Activated naive CD8-positive, alpha-beta T cell (primary cell): ENCODE results near the gene SERPINB4.
"Not testable (repeated sequence)": the region's sequence is repeated elsewhere in the genome, so short reads cannot be mapped to it uniquely, and the experiment has no call there.

Experiments
- H3K27ac Mint-ChIP-seq: one replicate; pipeline ENCODE4 v1.8.0; 2021; ENCODE audit warnings: mixed read lengths
- H3K27me3 Mint-ChIP-seq: one replicate; pipeline ENCODE4 v1.8.0; 2021; ENCODE audit warnings: mixed read lengths
- H3K36me3 Mint-ChIP-seq: one replicate; pipeline ENCODE4 v1.8.0; 2021; ENCODE audit warnings: mixed read lengths
- H3K4me1 Mint-ChIP-seq: one replicate; pipeline ENCODE4 v1.8.0; 2021; ENCODE audit warnings: low read depth, mixed read lengths
- H3K4me3 Mint-ChIP-seq: one replicate; pipeline ENCODE4 v1.8.0; 2021; ENCODE audit warnings: mild to moderate bottlenecking, mixed read lengths
- H3K9me3 Mint-ChIP-seq: one replicate; pipeline ENCODE4 v1.8.0; 2021; ENCODE audit warnings: low read depth, mixed read lengths

Gene SERPINB4

DNA sequence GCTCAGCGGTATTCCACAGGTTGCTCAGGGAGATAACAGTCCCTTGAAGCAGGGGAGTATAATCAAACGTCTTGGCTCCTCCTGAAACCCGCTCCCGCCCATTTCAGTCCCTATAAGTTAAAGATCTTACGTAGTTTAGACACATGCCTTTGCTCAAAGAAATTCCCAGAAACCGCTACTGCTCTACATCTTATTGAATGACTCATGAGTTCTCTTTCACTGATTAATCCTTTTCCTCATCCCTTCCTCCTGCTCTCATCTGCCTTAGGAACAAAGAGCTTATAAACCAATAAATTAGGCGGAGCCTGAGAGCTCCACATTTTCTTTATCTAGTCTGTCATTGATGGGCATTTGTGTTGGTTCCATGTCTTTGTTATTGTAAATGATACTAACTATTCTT lies 4.2 kb upstream of the SERPINB4 start:
- H3K4me3 Mint-ChIP-seq = no peak overlapping the region

DNA sequence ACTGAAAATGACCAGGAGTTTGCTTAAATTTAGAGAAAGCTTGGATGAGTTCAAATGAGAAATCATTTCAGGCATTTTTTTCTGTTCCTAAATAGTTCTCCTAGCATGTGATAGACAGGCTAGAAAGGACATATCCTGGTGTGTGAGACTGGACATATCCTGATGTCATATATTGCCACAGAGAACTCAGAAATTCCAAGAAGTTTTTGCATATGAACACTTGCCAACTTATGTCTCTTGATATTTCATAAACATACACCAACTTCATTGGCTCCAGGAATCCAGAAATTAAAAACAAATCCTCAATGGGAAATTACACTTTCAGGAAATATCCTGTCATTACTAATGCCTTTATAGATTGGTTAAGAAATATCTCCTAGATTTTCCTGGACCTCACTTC lies 2.9 kb upstream of the SERPINB4 start:
- no peak overlapping the region for H3K27ac Mint-ChIP-seq
- no peaks in the 10 kb centered on the region for H3K9me3 Mint-ChIP-seq
- no peaks in the 10 kb centered on the region for H3K36me3 Mint-ChIP-seq
- H3K4me1 Mint-ChIP-seq = no peaks in the 10 kb centered on the region
- H3K4me3 Mint-ChIP-seq = no peak overlapping the region
- H3K27me3 Mint-ChIP-seq = peaks cover 2% of the 10 kb centered on the region

More for the DNA sequence above, 4.2 kb upstream of the SERPINB4 start:
- peaks cover 3% of the 10 kb centered on the region for H3K27me3 Mint-ChIP-seq
- H3K4me1 Mint-ChIP-seq = no peaks in the 10 kb centered on the region
- no peaks in the 10 kb centered on the region for H3K36me3 Mint-ChIP-seq
- H3K27ac Mint-ChIP-seq = no peak overlapping the region
- no peaks in the 10 kb centered on the region for H3K9me3 Mint-ChIP-seq

DNA sequence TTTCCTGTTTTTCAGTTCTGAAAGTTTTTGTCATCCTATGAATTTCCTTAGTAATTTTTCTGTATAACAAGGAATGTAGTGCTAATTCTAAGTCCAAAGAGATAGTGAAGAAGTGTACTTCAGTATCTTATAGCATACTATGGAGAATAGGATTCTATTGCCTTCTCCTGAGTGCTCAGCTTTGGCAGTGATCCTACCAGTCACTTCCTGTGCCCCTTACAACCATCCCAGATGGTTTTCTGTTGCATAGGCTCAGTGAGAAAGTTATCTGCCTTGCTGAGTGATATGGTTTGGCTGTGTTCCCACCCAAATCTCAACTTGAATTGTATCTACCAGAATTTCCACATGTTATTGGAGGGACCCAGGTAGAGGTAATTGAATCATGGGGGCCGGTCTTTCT lies 638 bp upstream of the SERPINB4 start:
- H3K9me3 Mint-ChIP-seq = not testable (repeated sequence)

DNA sequence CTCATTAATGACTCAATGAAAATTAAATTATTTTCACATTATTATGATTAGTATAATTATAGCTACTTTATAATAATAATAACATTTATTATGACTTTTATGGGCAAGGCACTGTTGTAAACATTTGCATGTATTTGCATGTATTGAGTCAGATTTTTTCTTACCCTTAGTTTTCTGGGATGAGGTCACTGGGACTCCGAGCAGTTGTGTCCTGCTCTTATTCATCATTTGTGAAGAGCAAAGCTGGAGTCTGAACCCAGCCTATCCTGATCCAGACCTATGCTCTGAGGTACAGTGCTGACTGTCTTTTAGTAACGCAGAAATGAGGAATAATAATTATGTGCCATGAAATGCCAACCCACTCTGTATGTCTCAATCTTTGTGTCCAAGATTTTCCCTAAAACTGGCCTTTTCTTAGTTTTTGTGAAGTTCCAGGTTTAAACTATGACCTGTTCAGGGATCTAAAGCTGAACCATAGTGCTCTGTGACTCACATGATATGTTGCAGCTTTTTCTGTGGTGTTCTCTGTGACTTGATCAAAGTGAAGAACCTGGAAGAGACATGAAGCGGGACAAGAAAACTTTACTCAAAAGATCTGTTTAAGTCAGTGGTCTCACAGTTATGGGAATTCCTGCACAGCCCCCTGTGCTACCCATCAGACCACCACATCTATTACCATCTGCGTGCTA lies 1.2 kb downstream of the SERPINB4 start:
- not testable (repeated sequence) for H3K4me3 Mint-ChIP-seq, H3K27ac Mint-ChIP-seq, H3K9me3 Mint-ChIP-seq, H3K36me3 Mint-ChIP-seq, H3K27me3 Mint-ChIP-seq, H3K4me1 Mint-ChIP-seq

More for the DNA sequence above, 638 bp upstream of the SERPINB4 start:
- H3K27ac Mint-ChIP-seq, H3K4me1 Mint-ChIP-seq, H3K36me3 Mint-ChIP-seq, H3K4me3 Mint-ChIP-seq, H3K27me3 Mint-ChIP-seq: not testable (repeated sequence)

DNA sequence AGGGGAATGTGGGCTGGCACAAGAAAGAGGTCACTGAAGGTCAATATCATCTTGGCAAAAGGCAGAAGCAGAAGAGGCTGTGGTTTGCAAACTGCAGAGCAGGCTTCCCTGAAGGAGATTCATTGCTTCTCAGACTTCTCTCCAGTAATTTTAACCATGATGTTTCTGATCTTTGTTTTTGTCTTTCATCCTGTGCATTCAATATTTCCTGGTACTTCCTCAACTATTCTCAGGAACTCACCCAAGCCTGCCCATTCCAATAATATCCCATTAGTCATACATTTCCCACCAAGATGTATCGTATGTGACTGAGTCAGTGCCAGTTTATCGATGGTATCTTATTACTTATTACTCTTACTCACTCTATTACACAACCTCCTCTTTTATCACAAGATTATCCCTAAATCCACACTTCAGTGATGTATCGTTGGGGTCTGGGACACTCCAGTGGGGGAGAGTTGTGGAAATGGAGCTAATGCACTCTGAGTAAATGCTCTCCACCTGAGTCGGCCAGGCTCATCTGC lies 2.8 kb downstream of the SERPINB4 start:
- not testable (repeated sequence) for H3K36me3 Mint-ChIP-seq, H3K9me3 Mint-ChIP-seq, H3K4me1 Mint-ChIP-seq, H3K4me3 Mint-ChIP-seq, H3K27ac Mint-ChIP-seq, H3K27me3 Mint-ChIP-seq

DNA sequence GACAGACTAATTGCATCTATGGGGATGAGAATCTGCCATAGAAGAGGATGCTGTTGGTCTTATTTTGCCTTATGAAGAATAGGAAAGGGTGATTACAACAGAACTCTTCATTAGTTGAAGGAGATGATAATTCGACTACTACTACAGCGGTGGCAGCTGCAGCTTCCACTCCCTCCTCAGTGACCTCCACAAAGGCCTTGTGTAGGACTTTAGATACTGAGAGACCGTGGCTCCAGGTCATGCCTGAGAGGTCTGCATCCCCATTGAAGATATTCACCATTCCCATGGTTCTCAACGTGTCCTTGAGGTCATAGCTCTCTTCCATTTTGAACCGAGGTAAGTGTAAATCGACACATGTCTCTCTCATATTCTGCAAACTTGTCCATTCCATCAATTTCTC lies 6.4 kb downstream of the SERPINB4 start:
- Mint-ChIP-seq H3K4me3 (no peak overlapping the region), H3K27me3 (no peaks in the 10 kb centered on the region), H3K36me3 (no peaks in the 10 kb centered on the region), H3K27ac (no peak overlapping the region), H3K9me3 (peaks cover 4% of the 10 kb centered on the region), H3K4me1 (no peaks in the 10 kb centered on the region)

DNA sequence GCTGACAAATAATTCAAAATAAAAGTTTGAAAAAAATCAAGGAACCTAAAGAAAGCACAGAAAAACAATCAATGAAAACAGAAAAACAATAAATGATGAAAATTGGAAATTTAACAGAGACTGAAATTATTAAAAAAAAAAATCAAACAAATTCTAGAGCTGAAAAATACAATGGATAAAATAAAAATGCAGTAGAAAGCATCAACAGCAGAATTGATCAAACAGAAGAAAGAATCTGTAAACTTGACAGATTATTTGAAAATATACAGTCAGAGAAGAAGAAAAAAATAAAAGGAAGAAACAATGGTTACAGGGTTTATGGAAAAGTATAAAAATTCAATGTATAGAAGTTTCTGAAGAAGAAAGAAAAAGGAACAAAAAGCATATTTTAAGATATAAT lies 16.2 kb downstream of the SERPINB4 start:
- Mint-ChIP-seq H3K4me3 (no peak overlapping the region), H3K9me3 (peaks cover 44% of the 10 kb centered on the region), H3K27me3 (peaks cover 1% of the 10 kb centered on the region), H3K27ac (no peak overlapping the region), H3K4me1 (no peaks in the 10 kb centered on the region), H3K36me3 (peaks cover 3% of the 10 kb centered on the region)

DNA sequence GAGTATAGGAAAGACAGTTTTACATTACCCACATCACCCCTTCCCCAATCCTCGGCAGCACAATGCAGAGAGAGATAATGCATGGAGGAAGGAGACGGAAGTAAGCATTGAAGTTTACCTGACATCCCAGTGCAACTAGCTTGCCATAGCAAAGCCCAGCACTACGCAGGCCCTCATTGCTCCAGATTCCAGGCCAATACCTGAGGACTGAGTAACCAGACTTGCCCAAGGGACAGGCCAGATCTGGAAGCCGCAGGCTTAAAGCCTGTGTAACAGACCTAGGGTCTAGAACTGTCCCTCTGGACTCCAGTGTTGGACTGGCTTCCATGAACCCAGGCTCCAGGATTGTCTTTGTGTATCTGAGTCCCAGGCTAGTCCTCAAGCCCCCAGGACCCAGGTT lies 17.6 kb downstream of the SERPINB4 start:
- Mint-ChIP-seq H3K27ac (no peak overlapping the region), H3K9me3 (peaks cover 37% of the 10 kb centered on the region), H3K27me3 (peaks cover 2% of the 10 kb centered on the region)

DNA sequence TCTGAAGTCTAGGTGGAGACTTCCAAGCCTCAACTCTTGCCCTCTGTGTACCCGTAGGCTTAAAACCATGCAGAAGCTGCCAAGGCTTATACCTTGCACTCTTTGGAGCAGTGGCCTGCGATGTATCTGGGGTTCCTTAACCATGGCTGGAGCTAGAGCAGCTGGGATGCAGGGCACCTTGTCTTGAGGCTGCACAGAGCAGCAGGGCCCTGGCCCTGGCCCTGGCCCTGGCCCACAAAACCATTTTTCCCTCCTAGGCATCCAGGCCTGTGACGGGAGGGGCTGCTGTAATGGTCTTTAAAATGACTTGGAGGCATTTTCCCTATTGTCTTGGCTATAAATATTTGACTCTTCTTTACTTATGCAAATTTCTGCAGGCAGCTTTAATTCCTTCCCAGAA lies 19.2 kb downstream of the SERPINB4 start:
- Mint-ChIP-seq H3K4me1 (no peaks in the 10 kb centered on the region), H3K4me3 (no peak overlapping the region), H3K27ac (no peak overlapping the region), H3K36me3 (peaks cover 3% of the 10 kb centered on the region), H3K9me3 (peaks cover 37% of the 10 kb centered on the region), H3K27me3 (peaks cover 2% of the 10 kb centered on the region)

More for the DNA sequence above, 17.6 kb downstream of the SERPINB4 start:
- Mint-ChIP-seq H3K4me3 (no peak overlapping the region), H3K4me1 (no peaks in the 10 kb centered on the region), H3K36me3 (peaks cover 3% of the 10 kb centered on the region)

DNA sequence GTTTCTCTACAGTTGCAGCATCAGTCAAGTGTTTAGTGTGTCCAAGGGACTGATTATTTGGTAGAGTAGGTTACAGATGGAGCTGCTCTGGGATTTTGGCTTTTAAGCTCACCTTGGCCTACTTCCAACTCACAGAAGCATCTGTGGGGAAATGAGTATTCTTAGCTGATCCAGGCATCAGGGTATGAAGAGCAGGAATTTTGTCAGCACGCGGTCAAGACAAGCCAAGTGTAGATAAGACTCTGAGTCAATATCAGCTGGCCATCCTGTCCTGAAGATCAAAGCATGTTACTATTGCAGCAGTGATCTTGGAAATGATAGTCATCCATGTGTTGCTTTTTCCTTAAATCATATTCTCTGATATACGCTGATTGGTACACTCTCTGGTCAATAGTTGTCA lies 24.4 kb downstream of the SERPINB4 start:
- Mint-ChIP-seq H3K27ac (no peak overlapping the region), H3K4me1 (no peaks in the 10 kb centered on the region)

DNA sequence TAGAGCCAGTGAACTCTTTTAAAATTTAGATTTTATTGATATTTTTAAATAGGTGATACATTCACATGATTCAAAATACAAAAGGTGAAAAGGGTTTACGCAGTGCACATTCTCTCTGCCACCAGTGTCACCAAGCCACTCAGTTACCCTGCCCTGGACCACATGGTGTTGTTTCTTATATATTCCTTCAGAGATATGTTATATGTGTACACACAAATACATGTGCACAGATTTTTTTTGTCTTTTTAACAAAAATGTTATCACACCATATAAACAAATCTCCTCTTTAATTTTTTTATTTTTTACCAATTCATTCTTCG lies 26.2 kb downstream of the SERPINB4 start:
- H3K36me3 Mint-ChIP-seq = no peaks in the 10 kb centered on the region
- H3K27ac Mint-ChIP-seq = no peak overlapping the region
- no peaks in the 10 kb centered on the region for H3K4me1 Mint-ChIP-seq
- no peak overlapping the region for H3K4me3 Mint-ChIP-seq
- H3K9me3 Mint-ChIP-seq = peaks cover 10% of the 10 kb centered on the region
- peaks cover 3% of the 10 kb centered on the region for H3K27me3 Mint-ChIP-seq

More for the DNA sequence above, 24.4 kb downstream of the SERPINB4 start:
- no peaks in the 10 kb centered on the region for H3K36me3 Mint-ChIP-seq
- peaks cover 2% of the 10 kb centered on the region for H3K27me3 Mint-ChIP-seq
- H3K4me3 Mint-ChIP-seq = no peak overlapping the region
- H3K9me3 Mint-ChIP-seq = peaks cover 18% of the 10 kb centered on the region

DNA sequence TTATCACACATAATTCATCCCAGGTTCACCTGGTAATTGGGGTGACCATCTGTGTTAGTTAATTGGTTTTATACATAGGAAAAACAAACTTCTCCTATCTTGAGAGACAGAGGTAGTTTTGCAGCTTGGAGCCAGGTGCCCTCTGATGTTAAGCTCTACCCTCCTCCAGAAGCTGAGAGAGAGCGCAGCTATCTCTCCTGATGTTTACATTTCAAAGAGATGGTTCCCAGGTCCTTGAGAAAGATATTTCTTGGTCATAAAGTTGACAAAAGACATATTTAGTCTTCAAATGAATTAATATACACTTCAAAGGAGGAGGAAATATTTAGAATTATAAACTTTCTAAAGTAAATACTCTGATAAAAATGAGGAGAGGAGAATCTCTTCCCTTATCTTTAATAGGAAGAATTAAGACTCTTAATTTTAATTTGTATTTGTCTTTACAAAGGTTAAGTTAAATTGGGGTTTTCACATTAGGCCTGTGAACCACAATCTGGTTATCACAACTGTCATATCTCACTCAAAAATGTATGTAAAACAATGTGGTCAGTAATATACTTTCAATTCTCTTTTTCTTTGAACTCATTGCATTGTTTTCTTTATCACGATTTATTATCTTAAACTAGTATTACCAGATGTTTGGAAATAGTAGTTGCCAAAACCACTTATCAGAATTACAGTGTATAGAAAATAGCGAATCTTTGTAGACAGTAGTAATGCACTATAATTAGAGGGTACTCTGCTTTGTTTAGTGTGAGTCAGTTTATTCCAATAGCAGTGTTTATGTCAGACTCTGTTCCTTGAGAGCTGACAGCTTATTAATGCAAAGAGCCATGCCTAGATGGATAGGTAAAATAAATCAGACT lies 26.8 kb downstream of the SERPINB4 start:
- peaks cover 7% of the 10 kb centered on the region for H3K9me3 Mint-ChIP-seq
- H3K27me3 Mint-ChIP-seq = peaks cover 5% of the 10 kb centered on the region
- H3K4me1 Mint-ChIP-seq = no peaks in the 10 kb centered on the region
- no peak overlapping the region for H3K4me3 Mint-ChIP-seq
- H3K27ac Mint-ChIP-seq = no peak overlapping the region
- H3K36me3 Mint-ChIP-seq = no peaks in the 10 kb centered on the region

DNA sequence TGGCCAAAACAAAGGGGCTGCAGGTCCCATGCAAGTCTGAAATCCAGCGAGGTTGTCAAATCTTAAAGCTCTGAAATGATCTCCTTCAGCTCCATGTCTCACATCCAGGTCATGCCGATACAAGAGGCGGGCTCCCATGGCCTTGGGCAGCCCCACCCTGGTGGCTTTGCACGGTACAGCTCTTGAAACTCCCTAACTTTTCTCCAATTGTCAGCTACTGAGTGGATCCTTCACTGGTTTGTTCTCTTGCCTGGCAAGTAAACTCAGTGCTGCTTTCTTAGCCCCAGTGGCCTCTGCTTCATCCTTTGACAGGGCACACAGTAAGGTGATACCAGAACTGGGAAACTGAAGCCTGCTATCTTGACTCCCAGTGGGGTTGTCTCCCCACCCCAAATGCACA lies 30.6 kb downstream of the SERPINB4 start:
- no peak overlapping the region for H3K27ac Mint-ChIP-seq

DNA sequence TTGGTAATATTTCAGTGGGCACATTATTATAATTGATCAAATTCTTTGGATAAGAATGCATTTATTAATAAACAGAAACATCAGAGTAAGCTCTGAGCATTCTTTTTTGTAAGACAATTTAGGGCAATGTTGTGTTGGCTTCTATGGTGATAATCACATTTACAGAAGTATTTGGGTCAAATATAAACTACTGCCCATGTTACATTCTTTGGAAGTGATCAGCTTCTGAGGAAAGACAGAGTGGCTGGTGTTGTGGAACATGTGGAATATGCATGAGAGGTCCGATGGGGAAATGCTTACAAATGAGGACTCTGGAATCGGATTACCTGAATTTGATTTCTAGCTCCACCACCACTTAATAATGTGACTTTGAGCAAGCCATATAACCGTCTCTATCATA lies 37.5 kb downstream of the SERPINB4 start:
- no peaks in the 10 kb centered on the region for H3K36me3 Mint-ChIP-seq
- H3K27ac Mint-ChIP-seq = no peak overlapping the region
- H3K9me3 Mint-ChIP-seq = no peaks in the 10 kb centered on the region
- H3K27me3 Mint-ChIP-seq = peaks cover 3% of the 10 kb centered on the region
- H3K4me3 Mint-ChIP-seq = no peak overlapping the region
- no peaks in the 10 kb centered on the region for H3K4me1 Mint-ChIP-seq

More for the DNA sequence above, 30.6 kb downstream of the SERPINB4 start:
- Mint-ChIP-seq H3K4me3 (no peak overlapping the region), H3K4me1 (no peaks in the 10 kb centered on the region), H3K27me3 (peaks cover 8% of the 10 kb centered on the region), H3K9me3 (no peaks in the 10 kb centered on the region), H3K36me3 (no peaks in the 10 kb centered on the region)

DNA sequence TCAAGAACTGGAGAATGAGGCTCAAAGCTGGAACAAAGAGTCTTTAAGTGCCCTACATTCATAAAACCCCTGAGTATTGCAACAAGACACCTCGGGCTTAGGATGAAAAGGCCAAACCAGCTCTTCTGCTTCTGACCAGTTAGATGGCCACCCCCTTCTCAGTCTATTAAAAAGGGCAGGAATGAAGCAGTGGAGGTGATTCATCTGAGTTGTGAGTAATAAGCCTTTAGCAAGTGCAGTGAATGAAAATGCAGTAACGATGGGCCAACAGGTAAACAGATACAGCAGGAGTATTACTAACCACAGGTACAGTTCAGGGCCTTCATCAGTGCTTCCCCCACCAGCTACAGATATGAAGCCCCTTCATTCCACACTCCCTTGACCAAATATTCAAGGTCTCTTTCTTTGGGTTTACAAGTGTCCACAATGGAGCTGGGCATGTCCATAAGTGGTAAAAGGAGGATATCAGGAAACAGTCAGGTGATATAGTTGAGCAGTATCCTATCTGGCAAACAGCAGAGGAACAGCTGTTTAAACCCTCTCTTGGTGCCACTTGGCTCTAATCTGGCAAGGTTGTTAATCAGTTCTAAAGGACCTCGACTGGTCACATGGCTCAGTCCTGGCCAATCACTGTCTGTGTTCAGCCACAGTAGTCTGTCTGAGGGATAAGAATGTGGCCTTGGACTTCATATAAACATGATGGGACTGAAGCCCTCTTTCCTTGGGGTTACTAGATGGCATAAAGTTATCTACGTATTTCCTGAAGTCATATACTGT lies 39.1 kb downstream of the SERPINB4 start:
- Mint-ChIP-seq H3K4me3 (no peak overlapping the region), H3K27ac (no peak overlapping the region), H3K4me1 (no peaks in the 10 kb centered on the region), H3K9me3 (no peaks in the 10 kb centered on the region), H3K36me3 (no peaks in the 10 kb centered on the region), H3K27me3 (no peaks in the 10 kb centered on the region)
